Adrenal gland (tissue), 12 donors: ENCODE data around the gene MAGEC2. TPM values are rescaled to one million over a fixed set of nuclear protein-coding genes. Genes with fewer than 3 reads are reported as not detected.

ENCODE experiments used
- DNase-seq, 7 donors: peaks; one replicate each; pipeline ENCODE4 v3.0.0-alpha.2; 2019 to 2020
- H3K27ac ChIP-seq, 5 donors: fragments of 200-600 bp; sonication (generic) in 4 of 5; 1 replicate in 3 of 5; 2 replicates in 2 of 5; pipeline versions ENCODE4 v1.5.1 to v1.8.0; 2016 to 2020; ENCODE audit warnings: mild to moderate bottlenecking in 1 of 5
- H3K27me3 ChIP-seq: fragments of 200-600 bp; 2 replicates; pipeline ENCODE4 v1.8.0; 2021
- H3K36me3 ChIP-seq, 2 donors: fragments of 200-600 bp; replicated peaks in 1 of 2; 1 replicate in 1 of 2; 2 replicates in 1 of 2; pipeline versions ENCODE4 v1.5.1 to v1.8.0; 2018 to 2022
- H3K4me1 ChIP-seq, 2 donors: fragments of 200-600 bp; replicated peaks in 1 of 2; 1 replicate in 1 of 2; 2 replicates in 1 of 2; pipeline versions ENCODE4 v1.5.1 to v1.8.0; 2018 to 2021
- H3K4me3 ChIP-seq, 4 donors: fragments of 200-600 bp; sonication (generic) in 3 of 4; one replicate each; pipeline ENCODE4 v1.5.1; 2016 to 2018
- H3K9me3 ChIP-seq, 3 donors: fragments of 200-600 bp; sonication (generic) in 1 of 3; replicated peaks in 1 of 3; 1 replicate in 2 of 3; 2 replicates in 1 of 3; pipeline versions ENCODE4 v1.5.1 to v1.8.0; 2016 to 2021
- POLR2A ChIP-seq, 2 donors: fragments of 450-650 bp; IDR thresholded peaks; one replicate each; pipeline ENCODE4 v1.6.1; 2017; ENCODE audit warnings: antibody characterized with exemption in 2 of 2, mild to moderate bottlenecking in 2 of 2, moderate library complexity in 1 of 2
- WGBS, 4 donors: extraction: QIAGEN DNeasy Blood & Tissue Kit in 2 of 4; methylation state at CpG; one replicate each; pipeline versions ENCODE4 v1.1.5 to v1.1.7; 2013 to 2017; 5-methylcytosine and 5-hydroxymethylcytosine counted together
- intact Hi-C, 2 donors: fragments of 100-400 bp; cut with DNase I; formaldehyde crosslinking; loops; one replicate each; pipeline versions ENCODE4 v1.14.1 to v1.15.0; 2022 to 2023
- polyA plus RNA-seq, 3 donors: library from polyadenylated mRNA; stranded (reverse); fragments of 200-250 nt in 2 of 3; fragments of 350-450 nt in 1 of 3; fragmentation: Illumina TruSeq in 1 of 3; extraction: RNeasy Lipid Tissue Mini Kit (QIAGEN cat#74804) in 1 of 3; gene quantifications; one replicate each; pipeline ENCODE4 v1.2.3, GENCODE V29; 2013 to 2014
- total RNA-seq, 9 donors: library from RNA; depleted of rRNA in 4 of 9; stranded (reverse); fragments of >200 nt in 4 of 9; fragments of 120-200 nt in 1 of 9; fragmentation: NEBNext Ultra II Directional in 1 of 9; extraction: Animal tissue kit (Norgen Biotek cat#: 25700) in 1 of 9; gene quantifications; one replicate each; pipeline versions ENCODE4 v1.1.0 to v1.2.4, GENCODE V29; 2013 to 2023
- TF ChIP-seq, protein P1 (sequence below), 6 experiments: fragments of 450-650 bp in 4 of 6; fragments of 200-600 bp in 2 of 6; sonication (generic) in 1 of 6; IDR thresholded peaks; 1 replicate in 5 of 6; 2 replicates in 1 of 6; pipeline versions ENCODE4 v1.5.1 to v1.8.0; 2016 to 2021; ENCODE audit warnings: antibody characterized with exemption in 6 of 6, mild to moderate bottlenecking in 2 of 6, moderate library complexity in 1 of 6
- donor health status: healthy with polysubstance abuse.
- donor health status: Bipolar disorder and iron deficiency.
- donor health status: DM: yes; HTN: yes; CAD: no.
- donor health status: DM: no; HTN: no; CAD: no.
- donor health status: DM: no; HTN: no; CAD: no.
- donor health status: DM: yes; HTN: yes; CAD: no.

Gene MAGEC2
- total and polyA plus RNA-seq, 12 donors = 0.11 to 0.19 TPM; not detected in 10

GRCh38 chrX:142201113-142201512 is 4.0 kb downstream of the MAGEC2 start:
- 55 to 69% (median 62%) methylated on average over 2 of the region's 2 CpGs for WGBS, 4 donors
- Histone ChIP-seq H3K9me3 (no peaks in the 10 kb centered on the region), H3K27me3 (no peaks in the 10 kb centered on the region), H3K36me3 (no peaks in the 10 kb centered on the region), H3K4me3 (no peak overlapping the region), H3K27ac (no peak overlapping the region), H3K4me1 (no peaks in the 10 kb centered on the region)
- TF ChIP-seq, protein P1, sequence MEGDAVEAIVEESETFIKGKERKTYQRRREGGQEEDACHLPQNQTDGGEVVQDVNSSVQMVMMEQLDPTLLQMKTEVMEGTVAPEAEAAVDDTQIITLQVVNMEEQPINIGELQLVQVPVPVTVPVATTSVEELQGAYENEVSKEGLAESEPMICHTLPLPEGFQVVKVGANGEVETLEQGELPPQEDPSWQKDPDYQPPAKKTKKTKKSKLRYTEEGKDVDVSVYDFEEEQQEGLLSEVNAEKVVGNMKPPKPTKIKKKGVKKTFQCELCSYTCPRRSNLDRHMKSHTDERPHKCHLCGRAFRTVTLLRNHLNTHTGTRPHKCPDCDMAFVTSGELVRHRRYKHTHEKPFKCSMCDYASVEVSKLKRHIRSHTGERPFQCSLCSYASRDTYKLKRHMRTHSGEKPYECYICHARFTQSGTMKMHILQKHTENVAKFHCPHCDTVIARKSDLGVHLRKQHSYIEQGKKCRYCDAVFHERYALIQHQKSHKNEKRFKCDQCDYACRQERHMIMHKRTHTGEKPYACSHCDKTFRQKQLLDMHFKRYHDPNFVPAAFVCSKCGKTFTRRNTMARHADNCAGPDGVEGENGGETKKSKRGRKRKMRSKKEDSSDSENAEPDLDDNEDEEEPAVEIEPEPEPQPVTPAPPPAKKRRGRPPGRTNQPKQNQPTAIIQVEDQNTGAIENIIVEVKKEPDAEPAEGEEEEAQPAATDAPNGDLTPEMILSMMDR (IDR thresholded peaks at IDR 0.05) = no peak
- TF ChIP-seq POLR2A (IDR thresholded peaks at IDR 0.05) = no peak
- intact Hi-C loops = no loop called here
- no peak for DNase-seq

- DNase-seq = no peak
- 42 to 82% (median 59%) methylated on average over 1 to 2 of the region's 2 CpGs for WGBS, 4 donors
- Histone ChIP-seq H3K4me1 (no peaks in the 10 kb centered on the region), H3K4me3 (no peak overlapping the region), H3K36me3 (no peaks in the 10 kb centered on the region), H3K9me3 (no peaks in the 10 kb centered on the region), H3K27ac (no peak overlapping the region), H3K27me3 (no peaks in the 10 kb centered on the region)
- no peak for TF ChIP-seq POLR2A (IDR thresholded peaks at IDR 0.05)
- TF ChIP-seq, protein P1 (IDR thresholded peaks at IDR 0.05) = no peak
- intact Hi-C loops = no loop called here
Measured at GRCh38 chrX:142186103-142186502, 19.0 kb downstream of the MAGEC2 start.

GRCh38 chrX:142184756-142185602 is 20.1 kb downstream of the MAGEC2 start:
- Histone ChIP-seq H3K4me3 (no peak overlapping the region), H3K27me3 (no peaks in the 10 kb centered on the region), H3K36me3 (no peaks in the 10 kb centered on the region), H3K4me1 (no peaks in the 10 kb centered on the region), H3K27ac (no peak overlapping the region), H3K9me3 (no peaks in the 10 kb centered on the region)
- 73 to 80% (median 75%) methylated on average over 7 of the region's 7 CpGs for WGBS, 4 donors
- intact Hi-C loops = no loop called here
- TF ChIP-seq POLR2A (IDR thresholded peaks at IDR 0.05) = no peak
- TF ChIP-seq, protein P1 (IDR thresholded peaks at IDR 0.05) = no peak
- DNase-seq = no peak

GRCh38 chrX:142156567-142156966 is 48.5 kb downstream of the MAGEC2 start:
- intact Hi-C loops = no loop called here
- Histone ChIP-seq H3K4me3 (no peak overlapping the region), H3K4me1 (no peaks in the 10 kb centered on the region), H3K27ac (no peak overlapping the region), H3K27me3 (no peaks in the 10 kb centered on the region), H3K9me3 (no peaks in the 10 kb centered on the region), H3K36me3 (no peaks in the 10 kb centered on the region)
- DNase-seq = no peak
- WGBS, 4 donors = 68 to 78% (median 76%) methylated on average over 4 to 10 of the region's 10 CpGs
- no peak for TF ChIP-seq POLR2A (IDR thresholded peaks at IDR 0.05)
- TF ChIP-seq, protein P1 (IDR thresholded peaks at IDR 0.05) = no peak
